Adrenal gland (tissue), 12 donors: Measurements from ENCODE around the gene EFNA1. TPM values are rescaled to one million over a fixed set of nuclear protein-coding genes. Genes with fewer than 3 reads are reported as not detected.

Experiments used
- DNase-seq, 7 donors: peaks; one replicate each; pipeline ENCODE4 v3.0.0-alpha.2; 2019 to 2020
- H3K27ac ChIP-seq, 5 donors: fragments of 200-600 bp; sonication (generic) in 4 of 5; 1 replicate in 3 of 5; 2 replicates in 2 of 5; pipeline versions ENCODE4 v1.5.1 to v1.8.0; 2016 to 2020; ENCODE audit warnings: mild to moderate bottlenecking in 1 of 5
- H3K27me3 ChIP-seq: fragments of 200-600 bp; 2 replicates; pipeline ENCODE4 v1.8.0; 2021
- H3K36me3 ChIP-seq, 2 donors: fragments of 200-600 bp; replicated peaks in 1 of 2; 1 replicate in 1 of 2; 2 replicates in 1 of 2; pipeline versions ENCODE4 v1.5.1 to v1.8.0; 2018 to 2022
- H3K4me1 ChIP-seq, 2 donors: fragments of 200-600 bp; replicated peaks in 1 of 2; 1 replicate in 1 of 2; 2 replicates in 1 of 2; pipeline versions ENCODE4 v1.5.1 to v1.8.0; 2018 to 2021
- H3K4me3 ChIP-seq, 4 donors: fragments of 200-600 bp; sonication (generic) in 3 of 4; one replicate each; pipeline ENCODE4 v1.5.1; 2016 to 2018
- H3K9me3 ChIP-seq, 3 donors: fragments of 200-600 bp; sonication (generic) in 1 of 3; replicated peaks in 1 of 3; 1 replicate in 2 of 3; 2 replicates in 1 of 3; pipeline versions ENCODE4 v1.5.1 to v1.8.0; 2016 to 2021
- POLR2A ChIP-seq, 2 donors: fragments of 450-650 bp; IDR thresholded peaks; one replicate each; pipeline ENCODE4 v1.6.1; 2017; ENCODE audit warnings: antibody characterized with exemption in 2 of 2, mild to moderate bottlenecking in 2 of 2, moderate library complexity in 1 of 2
- WGBS, 4 donors: extraction: QIAGEN DNeasy Blood & Tissue Kit in 2 of 4; methylation state at CpG; one replicate each; pipeline versions ENCODE4 v1.1.5 to v1.1.7; 2013 to 2017; 5-methylcytosine and 5-hydroxymethylcytosine counted together
- intact Hi-C, 2 donors: fragments of 100-400 bp; cut with DNase I; formaldehyde crosslinking; loops; one replicate each; pipeline versions ENCODE4 v1.14.1 to v1.15.0; 2022 to 2023
- polyA plus RNA-seq, 3 donors: library from polyadenylated mRNA; stranded (reverse); fragments of 200-250 nt in 2 of 3; fragments of 350-450 nt in 1 of 3; fragmentation: Illumina TruSeq in 1 of 3; extraction: RNeasy Lipid Tissue Mini Kit (QIAGEN cat#74804) in 1 of 3; gene quantifications; one replicate each; pipeline ENCODE4 v1.2.3, GENCODE V29; 2013 to 2014
- total RNA-seq, 9 donors: library from RNA; depleted of rRNA in 4 of 9; stranded (reverse); fragments of >200 nt in 4 of 9; fragments of 120-200 nt in 1 of 9; fragmentation: NEBNext Ultra II Directional in 1 of 9; extraction: Animal tissue kit (Norgen Biotek cat#: 25700) in 1 of 9; gene quantifications; one replicate each; pipeline versions ENCODE4 v1.1.0 to v1.2.4, GENCODE V29; 2013 to 2023
- TF ChIP-seq, protein P1 (sequence below), 6 experiments: fragments of 450-650 bp in 4 of 6; fragments of 200-600 bp in 2 of 6; sonication (generic) in 1 of 6; IDR thresholded peaks; 1 replicate in 5 of 6; 2 replicates in 1 of 6; pipeline versions ENCODE4 v1.5.1 to v1.8.0; 2016 to 2021; ENCODE audit warnings: antibody characterized with exemption in 6 of 6, mild to moderate bottlenecking in 2 of 6, moderate library complexity in 1 of 6
- donor health status: healthy with polysubstance abuse.
- donor health status: Bipolar disorder and iron deficiency.
- donor health status: DM: yes; HTN: yes; CAD: no.
- donor health status: DM: no; HTN: no; CAD: no.
- donor health status: DM: no; HTN: no; CAD: no.
- donor health status: DM: yes; HTN: yes; CAD: no.

The EFNA1 gene
- total and polyA plus RNA-seq, 12 donors = 6.6 to 49.7 (median 28.9) TPM

DNA sequence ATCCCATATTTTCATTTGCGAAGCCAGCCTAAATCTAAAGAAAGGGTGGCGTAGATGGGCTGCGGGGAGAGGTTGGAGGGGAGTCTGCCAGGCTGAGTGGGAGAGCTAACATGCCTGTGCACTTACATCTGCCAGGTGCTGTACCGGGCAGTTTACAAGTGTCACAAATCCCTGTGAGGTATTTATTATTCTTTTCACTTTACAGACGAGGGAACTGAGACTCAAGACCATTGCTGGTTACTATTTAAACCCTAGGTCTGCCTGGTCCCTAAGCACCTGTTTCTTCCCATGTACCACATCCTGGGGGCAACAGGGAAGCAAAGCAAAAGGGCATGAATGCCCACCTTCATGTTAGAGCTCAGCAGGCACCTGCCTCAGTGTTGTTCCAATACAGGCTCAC, 19.4 kb upstream of the EFNA1 start:
- no peak for TF ChIP-seq POLR2A (IDR thresholded peaks at IDR 0.05)
- TF ChIP-seq, protein P1, sequence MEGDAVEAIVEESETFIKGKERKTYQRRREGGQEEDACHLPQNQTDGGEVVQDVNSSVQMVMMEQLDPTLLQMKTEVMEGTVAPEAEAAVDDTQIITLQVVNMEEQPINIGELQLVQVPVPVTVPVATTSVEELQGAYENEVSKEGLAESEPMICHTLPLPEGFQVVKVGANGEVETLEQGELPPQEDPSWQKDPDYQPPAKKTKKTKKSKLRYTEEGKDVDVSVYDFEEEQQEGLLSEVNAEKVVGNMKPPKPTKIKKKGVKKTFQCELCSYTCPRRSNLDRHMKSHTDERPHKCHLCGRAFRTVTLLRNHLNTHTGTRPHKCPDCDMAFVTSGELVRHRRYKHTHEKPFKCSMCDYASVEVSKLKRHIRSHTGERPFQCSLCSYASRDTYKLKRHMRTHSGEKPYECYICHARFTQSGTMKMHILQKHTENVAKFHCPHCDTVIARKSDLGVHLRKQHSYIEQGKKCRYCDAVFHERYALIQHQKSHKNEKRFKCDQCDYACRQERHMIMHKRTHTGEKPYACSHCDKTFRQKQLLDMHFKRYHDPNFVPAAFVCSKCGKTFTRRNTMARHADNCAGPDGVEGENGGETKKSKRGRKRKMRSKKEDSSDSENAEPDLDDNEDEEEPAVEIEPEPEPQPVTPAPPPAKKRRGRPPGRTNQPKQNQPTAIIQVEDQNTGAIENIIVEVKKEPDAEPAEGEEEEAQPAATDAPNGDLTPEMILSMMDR (IDR thresholded peaks at IDR 0.05) = no peak
- 70 to 85% (median 83%) methylated on average over 5 of the region's 5 CpGs for WGBS, 4 donors

DNA sequence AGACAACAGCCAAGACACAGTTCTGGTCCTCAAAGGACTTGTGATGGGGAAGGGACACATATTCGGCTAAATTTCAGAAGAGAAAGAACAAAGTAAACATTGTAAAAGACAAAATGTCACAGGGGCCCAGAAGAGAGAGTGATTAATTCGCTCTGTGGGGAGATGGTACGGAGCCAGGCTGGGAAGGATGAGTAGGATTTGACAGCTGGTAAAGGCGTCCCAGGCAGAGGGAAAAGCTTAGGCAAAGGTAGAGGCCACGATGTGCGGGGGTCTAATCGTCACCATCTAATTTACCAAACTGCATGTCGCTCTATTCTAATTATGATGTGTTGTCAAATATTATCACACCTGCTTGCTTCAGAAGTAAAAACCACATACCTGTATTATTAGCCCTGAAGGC, 17.3 kb upstream of the EFNA1 start:
- Histone ChIP-seq H3K27me3 (no peaks in the 10 kb centered on the region), H3K27ac (no peak overlapping the region), H3K4me1 (no peaks in the 10 kb centered on the region), H3K9me3 (no peaks in the 10 kb centered on the region), H3K4me3 (no peak overlapping the region), H3K36me3 (no peaks in the 10 kb centered on the region)
- intact Hi-C loops = no loop called here
- DNase-seq = no peak
- TF ChIP-seq POLR2A (IDR thresholded peaks at IDR 0.05) = no peak
- TF ChIP-seq, protein P1 (IDR thresholded peaks at IDR 0.05) = no peak
- 75 to 82% (median 79%) methylated on average over 8 of the region's 8 CpGs for WGBS, 4 donors

More for the DNA sequence above, 19.4 kb upstream of the EFNA1 start:
- no peak for DNase-seq
- no peak overlapping the region for H3K4me3 ChIP-seq
- H3K4me1 ChIP-seq = no peaks in the 10 kb centered on the region
- no peaks in the 10 kb centered on the region for H3K27me3 ChIP-seq
- no peaks in the 10 kb centered on the region for H3K36me3 ChIP-seq
- no peaks in the 10 kb centered on the region for H3K9me3 ChIP-seq
- H3K27ac ChIP-seq = no peak overlapping the region
- intact Hi-C loops = no loop called here

DNA sequence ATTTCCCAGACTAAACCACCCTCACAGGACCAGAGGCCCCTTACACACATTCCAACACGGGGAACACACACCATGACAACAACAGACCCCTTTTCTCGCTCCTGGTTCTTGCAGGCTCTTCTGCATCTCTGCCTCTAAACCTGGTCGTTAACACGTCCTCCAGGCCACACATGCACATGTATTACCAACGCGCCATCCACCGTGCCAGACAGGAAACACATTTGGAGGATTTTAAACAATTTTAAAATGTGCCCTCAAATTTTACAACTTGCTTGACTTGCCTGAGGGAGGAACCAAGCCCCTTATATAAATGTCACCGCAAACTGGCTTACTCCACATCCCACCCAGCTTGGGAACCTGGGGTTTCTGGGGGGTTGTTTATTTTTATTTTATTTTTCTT, 16.9 kb upstream of the EFNA1 start:
- intact Hi-C loops = no loop called here
- DNase-seq = no peak
- no peaks in the 10 kb centered on the region for H3K9me3 ChIP-seq
- no peaks in the 10 kb centered on the region for H3K4me1 ChIP-seq
- H3K4me3 ChIP-seq = no peak overlapping the region
- 72 to 75% (median 74%) methylated on average over 8 of the region's 8 CpGs for WGBS, 4 donors
- no peak overlapping the region for H3K27ac ChIP-seq
- H3K36me3 ChIP-seq = no peaks in the 10 kb centered on the region
- H3K27me3 ChIP-seq = no peaks in the 10 kb centered on the region
- TF ChIP-seq, protein P1 (IDR thresholded peaks at IDR 0.05) = no peak
- TF ChIP-seq POLR2A (IDR thresholded peaks at IDR 0.05) = no peak

DNA sequence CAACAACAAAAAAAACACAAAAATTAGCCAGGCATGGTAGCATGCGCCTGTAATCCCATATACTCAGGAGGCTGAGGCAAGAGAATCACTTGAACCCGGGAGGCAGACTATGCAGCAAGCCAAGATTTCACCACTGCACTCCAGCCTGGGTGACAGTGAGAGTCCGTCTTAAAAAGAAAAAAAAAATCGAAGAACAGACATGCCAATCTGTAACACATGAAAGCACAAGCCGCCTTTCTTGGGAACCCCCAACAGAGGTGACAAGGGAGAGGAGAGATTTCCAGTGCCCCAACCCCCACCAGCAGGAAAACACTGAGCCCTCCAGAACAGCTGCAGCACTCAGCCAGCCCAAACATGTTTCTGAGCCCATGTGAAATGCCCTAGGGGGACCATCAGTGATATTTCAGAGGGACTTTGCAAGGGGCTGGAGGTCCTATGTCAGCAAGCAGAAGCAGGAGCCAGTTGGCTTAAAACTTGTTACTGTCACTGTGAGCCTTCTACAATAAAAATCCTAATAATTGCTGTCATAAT, 14.2 kb upstream of the EFNA1 start:
- Histone ChIP-seq H3K4me1 (no peaks in the 10 kb centered on the region), H3K4me3 (no peak overlapping the region), H3K27me3 (no peaks in the 10 kb centered on the region), H3K36me3 (no peaks in the 10 kb centered on the region), H3K27ac (no peak overlapping the region), H3K9me3 (no peaks in the 10 kb centered on the region)
- no peak for DNase-seq
- intact Hi-C loops = no loop called here
- 60 to 67% (median 64%) methylated on average over 5 of the region's 5 CpGs for WGBS, 4 donors
- TF ChIP-seq, protein P1 (IDR thresholded peaks at IDR 0.05) = no peak
- no peak for TF ChIP-seq POLR2A (IDR thresholded peaks at IDR 0.05)
